Kidney (tissue), 14 donors: Measurements from ENCODE around the gene SOX13. TPM values are rescaled to one million over a fixed set of nuclear protein-coding genes. Genes with fewer than 3 reads are reported as not detected.
A peak's percentile ranks its signal among the peaks of the same experiment; 100 is the strongest.

Experiments
- DNase-seq, 5 donors: peaks; one replicate each; pipeline ENCODE4 v3.0.0-alpha.2; 2013 to 2020
- FAIRE-seq: peaks from 2 replicates; lab custom pipeline; 2012; peaks lifted over from hg19 to GRCh38; lab: Jason Lieb, UNC
- H3K27ac ChIP-seq, 2 donors: one replicate each; pipeline ENCODE4 v1.7.0; 2013; ENCODE audit warnings: low read depth in 2 of 2, low read length in 2 of 2, inconsistent platforms in 1 of 2
- H3K27me3 ChIP-seq: one replicate; pipeline ENCODE4 v1.7.1; 2013; ENCODE audit warnings: low read length, inconsistent platforms; ENCODE audit not compliant: control insufficient read depth, insufficient read depth
- H3K36me3 ChIP-seq, 3 donors: one replicate each; pipeline versions ENCODE4 v1.7.0 to v1.7.1; 2013; ENCODE audit warnings: low read length in 3 of 3, control low read depth in 1 of 3, inconsistent platforms in 1 of 3; ENCODE audit not compliant: insufficient read depth in 3 of 3, control insufficient read depth in 2 of 3
- H3K4me1 ChIP-seq, 3 donors: one replicate each; pipeline versions ENCODE4 v1.7.0 to v1.7.1; 2013; ENCODE audit warnings: low read length in 3 of 3, inconsistent platforms in 1 of 3, low read depth in 1 of 3; ENCODE audit not compliant: control insufficient read depth in 2 of 3, insufficient read depth in 2 of 3
- H3K4me3 ChIP-seq, 3 donors: one replicate each; pipeline versions ENCODE4 v1.7.0 to v1.8.1; 2013; ENCODE audit warnings: low read length in 3 of 3, control low read depth in 1 of 3, inconsistent platforms in 1 of 3
- H3K9ac ChIP-seq, 3 donors: one replicate each; pipeline versions ENCODE4 v1.7.0 to v1.7.1; 2013; ENCODE audit warnings: low read length in 3 of 3, control low read depth in 1 of 3, inconsistent platforms in 1 of 3
- H3K9me3 ChIP-seq, 3 donors: one replicate each; pipeline versions ENCODE4 v1.7.0 to v1.7.1; 2013; ENCODE audit warnings: low read length in 3 of 3, control low read depth in 1 of 3, inconsistent platforms in 1 of 3; ENCODE audit not compliant: control insufficient read depth in 2 of 3, insufficient read depth in 1 of 3
- intact Hi-C: fragments of 100-400 bp; cut with DNase I; formaldehyde crosslinking; loops from one replicate; pipeline ENCODE4 v1.11.1; 2022
- polyA plus RNA-seq: library from polyadenylated mRNA; stranded (reverse); fragments of 350-450 nt; fragmentation: Illumina TruSeq; extraction: RNeasy Lipid Tissue Mini Kit (QIAGEN cat#74804); gene quantifications from one replicate; pipeline ENCODE4 v1.2.3, GENCODE V29; 2014; ENCODE audit warnings: low read depth, low replicate concordance; ENCODE audit not compliant: insufficient read depth
- total RNA-seq: library from RNA; stranded (reverse); fragmentation: NEBNext Ultra II Directional; extraction: Animal tissue kit (Norgen Biotek cat#: 25700); gene quantifications from one replicate; pipeline ENCODE4 v1.2.1, GENCODE V29; 2021
- TF ChIP-seq, protein P1 (sequence below): IDR thresholded peaks from 3 replicates; pipeline ENCODE4 v1.5.1; 2012; ENCODE audit warnings: mild to moderate bottlenecking, moderate library complexity, borderline replicate concordance; ENCODE audit not compliant: insufficient read depth; ENCODE audit errors: extremely low read depth
- donor health status: control.
- donor health status: control.
- donor health status: control.
- donor health status: control.
- donor health status: control.
- donor health status: DM: yes; HTN: yes; CAD: no.
- donor health status: Normal renal cell carcinoma (clear cell type).

The SOX13 gene
- total and polyA plus RNA-seq, 2 donors from 2014 or later = 23.9 to 55.2 TPM

DNA sequence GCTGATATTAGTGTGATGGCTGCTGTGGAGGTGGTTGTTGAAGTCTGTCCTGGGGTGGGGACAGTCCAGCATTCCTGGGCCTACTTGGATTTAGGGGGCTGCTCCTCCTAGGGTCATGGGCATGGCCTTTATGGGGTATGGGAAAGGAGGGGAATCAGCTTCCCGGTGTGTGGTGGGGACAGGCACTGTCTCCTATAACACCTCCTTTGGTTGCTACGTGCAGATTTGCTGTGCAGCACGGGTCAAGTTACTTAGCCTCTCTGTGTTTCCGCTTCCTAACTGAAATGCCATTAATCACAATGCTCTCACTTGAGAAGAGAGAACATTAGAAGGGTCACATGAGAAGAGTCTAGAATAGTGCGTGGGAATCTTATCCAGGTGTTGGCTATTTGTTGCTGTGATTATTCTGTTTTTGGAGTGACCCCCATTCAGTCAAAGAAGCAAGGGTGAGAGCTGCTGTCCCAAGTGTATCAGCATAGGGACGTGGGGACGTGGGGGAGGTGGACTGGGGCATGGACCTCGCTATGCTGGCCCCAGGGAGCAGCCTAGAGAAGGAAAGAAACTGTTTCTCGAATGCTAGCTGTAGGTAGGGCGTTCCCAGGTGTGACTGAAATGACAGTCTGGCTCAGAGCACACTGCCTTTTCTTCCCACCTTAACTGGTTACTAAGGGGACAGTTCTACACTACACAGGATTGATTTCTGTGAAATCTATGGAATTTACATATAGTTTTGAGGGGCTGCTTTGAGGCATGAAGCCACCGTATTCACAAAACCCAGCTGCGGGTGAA lies 19.9 kb downstream of the SOX13 start:
- FAIRE-seq = no peak
- Histone ChIP-seq H3K27ac (peak overlapping the region; percentile 71 to 80), H3K27me3 (no peaks in the 10 kb centered on the region), H3K9me3 (no peaks in the 10 kb centered on the region), H3K4me1 (peaks cover 8 to 71% (median 59%) of the 10 kb centered on the region in 3 donors), H3K9ac (peak overlapping the region in 1 of 3 donors; percentile 37), H3K4me3 (peak overlapping the region in 1 of 3 donors; percentile 14), H3K36me3 (no peaks in the 10 kb centered on the region)
- TF ChIP-seq, protein P1, sequence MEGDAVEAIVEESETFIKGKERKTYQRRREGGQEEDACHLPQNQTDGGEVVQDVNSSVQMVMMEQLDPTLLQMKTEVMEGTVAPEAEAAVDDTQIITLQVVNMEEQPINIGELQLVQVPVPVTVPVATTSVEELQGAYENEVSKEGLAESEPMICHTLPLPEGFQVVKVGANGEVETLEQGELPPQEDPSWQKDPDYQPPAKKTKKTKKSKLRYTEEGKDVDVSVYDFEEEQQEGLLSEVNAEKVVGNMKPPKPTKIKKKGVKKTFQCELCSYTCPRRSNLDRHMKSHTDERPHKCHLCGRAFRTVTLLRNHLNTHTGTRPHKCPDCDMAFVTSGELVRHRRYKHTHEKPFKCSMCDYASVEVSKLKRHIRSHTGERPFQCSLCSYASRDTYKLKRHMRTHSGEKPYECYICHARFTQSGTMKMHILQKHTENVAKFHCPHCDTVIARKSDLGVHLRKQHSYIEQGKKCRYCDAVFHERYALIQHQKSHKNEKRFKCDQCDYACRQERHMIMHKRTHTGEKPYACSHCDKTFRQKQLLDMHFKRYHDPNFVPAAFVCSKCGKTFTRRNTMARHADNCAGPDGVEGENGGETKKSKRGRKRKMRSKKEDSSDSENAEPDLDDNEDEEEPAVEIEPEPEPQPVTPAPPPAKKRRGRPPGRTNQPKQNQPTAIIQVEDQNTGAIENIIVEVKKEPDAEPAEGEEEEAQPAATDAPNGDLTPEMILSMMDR = no peak
- DNase-seq = no peak
- intact Hi-C loops = no loop called here

DNA sequence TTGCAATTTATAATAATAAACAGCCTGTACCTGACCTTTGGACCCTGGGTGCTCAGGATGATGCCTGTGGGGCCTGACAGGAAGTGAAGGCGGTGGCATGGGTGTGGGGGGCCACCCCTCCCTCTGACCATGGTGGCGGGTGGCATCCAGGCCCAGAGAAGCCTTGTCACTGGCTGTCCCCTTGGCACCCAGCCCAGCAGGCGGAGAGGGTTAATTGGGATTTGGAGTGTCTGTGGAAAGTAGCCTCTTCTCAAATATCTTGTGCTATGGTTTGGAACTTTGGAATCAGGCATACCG lies 20.5 kb downstream of the SOX13 start:
- DNase-seq (peak in 2 of 5 donors; percentile 39 to 50), FAIRE-seq (no peak)
- H3K4me3 ChIP-seq = peak overlapping the region in 2 of 3 donors; percentile 14 to 26
- H3K4me1 ChIP-seq = peaks cover 8 to 65% (median 53%) of the 10 kb centered on the region in 3 donors
- intact Hi-C loops = no loop called here
- peak overlapping the region; percentile 26 to 71 for H3K27ac ChIP-seq
- TF ChIP-seq, protein P1 = no peak
- H3K9me3 ChIP-seq = no peaks in the 10 kb centered on the region
- H3K9ac ChIP-seq = peak overlapping the region in 1 of 3 donors; percentile 37
- H3K27me3 ChIP-seq = no peaks in the 10 kb centered on the region
- no peaks in the 10 kb centered on the region for H3K36me3 ChIP-seq

DNA sequence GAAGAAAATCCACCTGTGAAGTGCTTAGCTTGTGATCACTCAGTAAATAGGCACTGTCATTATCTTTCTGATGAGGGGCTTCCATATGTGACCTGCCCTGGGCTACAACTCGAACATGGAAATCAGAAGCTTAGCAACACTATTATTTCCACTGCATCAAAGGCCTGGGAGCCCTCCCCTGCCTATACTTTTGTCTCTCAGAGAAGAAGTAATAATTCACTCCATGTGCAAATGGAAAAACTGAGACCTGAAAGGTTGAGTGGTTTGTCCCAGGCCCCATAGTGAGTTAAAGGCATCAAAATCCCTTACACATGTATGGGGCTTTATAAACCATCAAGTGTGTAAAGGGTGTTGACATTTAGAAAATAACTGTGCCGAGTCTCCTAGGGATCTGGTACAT lies 20.9 kb downstream of the SOX13 start:
- Histone ChIP-seq H3K9ac (no peak overlapping the region), H3K27ac (peak overlapping the region; percentile 26 to 58), H3K27me3 (no peaks in the 10 kb centered on the region), H3K9me3 (no peaks in the 10 kb centered on the region), H3K36me3 (no peaks in the 10 kb centered on the region), H3K4me3 (peak overlapping the region in 2 of 3 donors; percentile 14 to 26), H3K4me1 (peaks cover 7 to 65% (median 52%) of the 10 kb centered on the region in 3 donors)
- no peak for FAIRE-seq
- DNase-seq = no peak
- intact Hi-C loops = no loop called here
- TF ChIP-seq, protein P1 = no peak
